Measurements from ENCODE around the gene CLHC1. TPM values are rescaled to one million over a fixed set of nuclear protein-coding genes. Genes with fewer than 3 reads are reported as not detected.

The CLHC1 gene
- total RNA-seq, 3 donors from 2014 or later (not counting 1 experiment from before 2014, with no cell fraction given) = 5.6 to 14.9 (median 6.3) TPM

DNA sequence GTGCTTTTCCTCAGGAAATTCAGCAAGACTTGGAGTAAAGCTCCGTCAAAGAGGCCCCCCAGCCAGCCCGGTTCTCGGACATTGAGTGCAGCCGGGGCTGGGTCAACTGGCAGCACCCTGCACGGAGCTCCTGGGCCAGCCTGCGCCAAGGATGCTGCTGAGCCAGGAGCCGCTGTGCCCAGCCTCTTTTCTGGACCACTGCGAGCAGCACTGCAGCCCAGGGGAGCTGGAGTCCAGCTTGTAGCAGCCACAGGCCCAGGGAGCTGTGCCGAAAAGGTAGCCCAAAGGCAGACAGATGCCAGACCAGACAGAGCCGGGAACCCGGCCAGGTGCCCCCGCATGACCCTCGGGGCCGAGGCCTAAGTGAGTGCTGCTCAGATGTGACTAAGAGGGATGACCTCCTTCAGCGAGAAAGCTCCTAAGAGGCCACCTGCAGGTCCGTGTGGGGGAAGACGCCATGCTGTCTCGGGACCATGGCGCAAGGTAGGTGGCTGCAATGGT, 7.3 kb downstream of the CLHC1 start:
- intact Hi-C loops (cut with micrococcal nuclease) = no loop called here
- Mint-ChIP-seq H3K36me3 (no peaks in the 10 kb centered on the region), H3K9me3 (no peaks in the 10 kb centered on the region), H3K4me1 (peaks cover 15 to 16% of the 10 kb centered on the region in 2 donors), H3K4me3 (no peak overlapping the region), H3K27me3 (ENCODE audit: low read depth in 2 of 2) (no peaks in the 10 kb centered on the region), H3K27ac (peak overlapping the region; percentile 32 to 78)
- TF ChIP-seq, protein P1, sequence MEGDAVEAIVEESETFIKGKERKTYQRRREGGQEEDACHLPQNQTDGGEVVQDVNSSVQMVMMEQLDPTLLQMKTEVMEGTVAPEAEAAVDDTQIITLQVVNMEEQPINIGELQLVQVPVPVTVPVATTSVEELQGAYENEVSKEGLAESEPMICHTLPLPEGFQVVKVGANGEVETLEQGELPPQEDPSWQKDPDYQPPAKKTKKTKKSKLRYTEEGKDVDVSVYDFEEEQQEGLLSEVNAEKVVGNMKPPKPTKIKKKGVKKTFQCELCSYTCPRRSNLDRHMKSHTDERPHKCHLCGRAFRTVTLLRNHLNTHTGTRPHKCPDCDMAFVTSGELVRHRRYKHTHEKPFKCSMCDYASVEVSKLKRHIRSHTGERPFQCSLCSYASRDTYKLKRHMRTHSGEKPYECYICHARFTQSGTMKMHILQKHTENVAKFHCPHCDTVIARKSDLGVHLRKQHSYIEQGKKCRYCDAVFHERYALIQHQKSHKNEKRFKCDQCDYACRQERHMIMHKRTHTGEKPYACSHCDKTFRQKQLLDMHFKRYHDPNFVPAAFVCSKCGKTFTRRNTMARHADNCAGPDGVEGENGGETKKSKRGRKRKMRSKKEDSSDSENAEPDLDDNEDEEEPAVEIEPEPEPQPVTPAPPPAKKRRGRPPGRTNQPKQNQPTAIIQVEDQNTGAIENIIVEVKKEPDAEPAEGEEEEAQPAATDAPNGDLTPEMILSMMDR (IDR thresholded peaks at IDR 0.05) = no peak
- Histone ChIP-seq H3K4me1 (ENCODE audit: control insufficient read depth, insufficient read depth, low read length) (peaks cover 9% of the 10 kb centered on the region), H3K9me3 (ENCODE audit: control insufficient read depth, insufficient read depth, low read length) (no peaks in the 10 kb centered on the region), H3K4me3 (ENCODE audit: low read length) (no peak overlapping the region), H3K36me3 (ENCODE audit: control insufficient read depth, insufficient read depth, low read length) (no peaks in the 10 kb centered on the region), H3K27me3 (ENCODE audit: control insufficient read depth, insufficient read depth, low read length) (no peaks in the 10 kb centered on the region), H3K27ac (ENCODE audit: low read length) (no peak overlapping the region)
- WGBS (ENCODE audit: insufficient coverage) = 96% methylated on average over 19 of the region's 19 CpGs
- DNase-seq = no peak
- ATAC-seq = no peak

DNA sequence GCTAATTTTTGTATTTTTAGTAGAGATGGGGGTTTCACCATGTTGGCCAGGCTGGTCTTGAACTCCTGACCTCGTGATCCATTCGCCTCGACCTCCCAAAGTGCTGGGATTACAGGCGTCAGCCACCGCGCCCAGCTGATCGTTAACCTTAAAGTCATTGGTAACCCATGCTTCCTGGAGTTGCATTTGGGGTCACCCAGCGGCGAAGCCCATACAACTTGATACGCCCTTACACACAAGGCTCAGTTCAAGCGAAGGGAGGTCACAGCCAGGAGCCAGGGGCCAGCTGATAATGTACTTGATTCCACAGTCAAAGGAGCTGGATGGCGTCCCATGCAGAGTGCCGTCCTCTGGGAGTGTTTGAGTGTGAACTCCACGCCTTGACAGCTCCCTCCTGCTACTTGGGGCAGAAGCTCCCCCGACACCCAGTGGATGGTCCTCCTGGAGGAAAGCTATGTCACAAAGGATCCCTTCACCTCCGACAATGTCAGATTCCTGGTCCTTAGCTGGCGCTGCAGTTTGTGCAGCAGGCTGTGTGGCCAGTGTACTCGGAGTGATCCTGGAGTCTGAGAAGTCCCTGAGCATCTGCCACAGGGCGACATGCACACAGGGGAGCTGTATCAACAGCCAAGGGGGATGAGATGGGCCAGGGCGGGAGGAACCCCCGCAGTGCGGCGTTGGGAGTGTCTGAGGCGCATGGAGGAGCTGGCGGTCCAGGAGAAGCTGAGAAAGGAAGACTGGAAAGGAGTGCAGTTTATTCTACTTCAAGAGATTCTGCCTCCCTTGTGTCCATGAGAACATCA, 7.9 kb downstream of the CLHC1 start:
- TF ChIP-seq, protein P1 (IDR thresholded peaks at IDR 0.05) = no peak
- DNase-seq (peak in 1 of 2 donors; percentile 44), ATAC-seq (no peak)
- Histone ChIP-seq H3K4me1 (ENCODE audit: control insufficient read depth, insufficient read depth, low read length) (peaks cover 9% of the 10 kb centered on the region), H3K36me3 (ENCODE audit: control insufficient read depth, insufficient read depth, low read length) (no peaks in the 10 kb centered on the region), H3K27ac (ENCODE audit: low read length) (peak overlapping the region; percentile 80), H3K9me3 (ENCODE audit: control insufficient read depth, insufficient read depth, low read length) (no peaks in the 10 kb centered on the region), H3K27me3 (ENCODE audit: control insufficient read depth, insufficient read depth, low read length) (no peaks in the 10 kb centered on the region), H3K4me3 (ENCODE audit: low read length) (peak overlapping the region; percentile 52)
- WGBS (ENCODE audit: insufficient coverage) = 96% methylated on average over 25 of the region's 25 CpGs
- Mint-ChIP-seq H3K36me3 (no peaks in the 10 kb centered on the region), H3K4me3 (peak overlapping the region; percentile 85), H3K27me3 (ENCODE audit: low read depth in 2 of 2) (no peaks in the 10 kb centered on the region), H3K9me3 (no peaks in the 10 kb centered on the region), H3K27ac (peak overlapping the region; percentile 78 to 84), H3K4me1 (peaks cover 15 to 16% of the 10 kb centered on the region in 2 donors)
- intact Hi-C loops (cut with micrococcal nuclease) = loop anchor here (1.0 kb wide), 1 partner anchor 8 kb away; the partner anchor contains the start of genes CLHC1 and RPS27A

DNA sequence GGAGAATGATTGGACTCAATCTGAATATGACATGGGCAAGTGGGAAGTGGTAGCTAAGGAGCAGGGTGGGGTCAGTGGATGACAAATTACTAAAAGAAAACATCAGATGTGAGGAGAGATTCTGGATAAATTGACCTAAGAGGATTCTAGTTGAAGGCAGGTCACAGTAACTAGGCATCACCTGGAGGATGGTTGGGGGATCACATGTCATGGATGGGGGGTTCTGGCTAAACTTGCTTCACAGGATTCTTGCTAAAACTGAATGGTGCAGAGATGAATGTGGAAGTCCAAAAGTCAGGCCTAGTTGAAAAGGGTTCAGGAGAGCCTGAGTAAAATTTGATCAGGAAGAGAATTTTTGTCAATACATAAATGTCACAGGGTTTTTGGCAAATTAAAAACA, 18.3 kb downstream of the CLHC1 start:
- Mint-ChIP-seq H3K27me3 (ENCODE audit: low read depth in 2 of 2) (no peaks in the 10 kb centered on the region), H3K27ac (no peak overlapping the region), H3K36me3 (no peaks in the 10 kb centered on the region), H3K4me3 (no peak overlapping the region), H3K9me3 (no peaks in the 10 kb centered on the region), H3K4me1 (no peaks in the 10 kb centered on the region)
- intact Hi-C loops (cut with micrococcal nuclease) = no loop called here
- Histone ChIP-seq H3K4me3 (ENCODE audit: low read length) (no peak overlapping the region), H3K4me1 (ENCODE audit: control insufficient read depth, insufficient read depth, low read length) (no peaks in the 10 kb centered on the region), H3K27ac (ENCODE audit: low read length) (no peak overlapping the region), H3K36me3 (ENCODE audit: control insufficient read depth, insufficient read depth, low read length) (no peaks in the 10 kb centered on the region), H3K27me3 (ENCODE audit: control insufficient read depth, insufficient read depth, low read length) (no peaks in the 10 kb centered on the region), H3K9me3 (ENCODE audit: control insufficient read depth, insufficient read depth, low read length) (no peaks in the 10 kb centered on the region)
- TF ChIP-seq, protein P1 (IDR thresholded peaks at IDR 0.05) = no peak
- ATAC-seq (no peak), DNase-seq (no peak)
